K562 (cell line): ENCODE results near the gene ATP1A3. TPM values are rescaled to one million over a fixed set of nuclear protein-coding genes. Genes with fewer than 3 reads are reported as not detected.

Experiments
- BCL6 ChIP-seq: fragments of 250-450 bp; sonication (Bioruptor Pico); IDR thresholded peaks from 2 replicates; pipeline ENCODE4 v1.4.0; 2020
- CEBPG ChIP-seq, 3 experiments: fragments of 200-800 bp in 1 of 3; sonication (Bioruptor generic) in 1 of 3; sonication (generic) in 1 of 3; formaldehyde crosslinking in 1 of 3; IDR thresholded peaks in 2 of 3; conservative IDR thresholded peaks in 1 of 3; 2 replicates each; pipeline versions ENCODE4 v1.6.1 to v1.8.0; 2016 to 2022; ENCODE audit warnings: missing compliant biosample characterization in 2 of 3, missing genetic modification characterization in 2 of 3, mild to moderate bottlenecking in 1 of 3, missing genetic modification reagents in 1 of 3
- CGGBP1 ChIP-seq: fragments of 250-450 bp; sonication (Bioruptor Pico); IDR thresholded peaks from 2 replicates; pipeline ENCODE4 v1.9.0; 2021; ENCODE audit warnings: mild to moderate bottlenecking
- COPS2 ChIP-seq: fragments of 450-650 bp; conservative IDR thresholded peaks from 2 replicates; pipeline ENCODE4 v1.6.1; 2016; ENCODE audit warnings: mild to moderate bottlenecking, moderate library complexity
- DPF2 ChIP-seq: fragments of 450-650 bp; IDR thresholded peaks from 2 replicates; pipeline ENCODE4 v1.6.1; 2016
- EP300 ChIP-seq: IDR thresholded peaks from 2 replicates; pipeline ENCODE4 v1.6.1; 2012; ENCODE audit warnings: low read length, improper control_type of control experiment
- GTF2E2 ChIP-seq: fragments of 200-800 bp; sonication (Bioruptor generic); IDR thresholded peaks from 2 replicates; pipeline ENCODE4 v1.6.1; 2016; ENCODE audit warnings: missing genetic modification characterization, missing compliant biosample characterization
- NCOA2 ChIP-seq, 2 experiments: fragments of 450-650 bp; IDR thresholded peaks; 2 replicates each; pipeline ENCODE4 v1.6.1; 2018; ENCODE audit warnings: mild to moderate bottlenecking in 2 of 2, moderate library complexity in 1 of 2; ENCODE audit not compliant: partially characterized antibody in 2 of 2
- PHF20 ChIP-seq: fragments of 450-650 bp; IDR thresholded peaks from 2 replicates; pipeline ENCODE4 v1.6.1; 2018; ENCODE audit not compliant: partially characterized antibody
- POLR2B ChIP-seq: fragments of 450-650 bp; IDR thresholded peaks from 2 replicates; pipeline ENCODE4 v1.6.1; 2018; ENCODE audit warnings: low read depth; ENCODE audit not compliant: partially characterized antibody
- POLR3G ChIP-seq: IDR thresholded peaks from 2 replicates; pipeline ENCODE4 v1.6.1; 2011; ENCODE audit not compliant: insufficient read length, insufficient replicate concordance; ENCODE audit errors: extremely low read depth
- SUPT5H ChIP-seq: fragments of 450-650 bp; IDR thresholded peaks from 2 replicates; pipeline ENCODE4 v1.6.1; 2016
- TOE1 ChIP-seq, 2 experiments: fragments of 450-650 bp in 1 of 2; sonication (generic) in 1 of 2; formaldehyde crosslinking in 1 of 2; IDR thresholded peaks; 2 replicates each; pipeline versions ENCODE4 v1.7.1 to v1.8.0; 2016 to 2022; ENCODE audit warnings: borderline replicate concordance in 2 of 2, mild to moderate bottlenecking in 2 of 2, antibody characterized with exemption in 1 of 2, inconsistent platforms in 1 of 2, low read depth in 1 of 2, missing genetic modification reagents in 1 of 2, moderate library complexity in 1 of 2
- ZNF512 ChIP-seq: IDR thresholded peaks from 2 replicates; pipeline ENCODE4 v1.6.1; 2016; ENCODE audit warnings: missing genetic modification characterization, missing compliant biosample characterization
- polyA plus RNA-seq, 8 experiments: library from polyadenylated mRNA; depleted of rRNA in 4 of 8; stranded (reverse) in 5 of 8; unstranded in 3 of 8; fragments of >200 nt; fragmentation: Nextera tagmentation in 2 of 8; fragmentation: Illumina TruSeq in 1 of 8; extraction: Ambion mirVana in 2 of 8; extraction: Trizol in 1 of 8; gene quantifications; 2 replicates each; pipeline versions ENCODE4 v1.2.1 to v1.2.3, GENCODE V29; 2011 to 2014; ENCODE audit warnings: inconsistent platforms in 1 of 8, missing spikeins in 1 of 8
- total RNA-seq, 7 experiments: library from RNA; depleted of rRNA in 6 of 7; stranded (reverse); fragments of >200 nt in 6 of 7; fragmentation: Illumina TruSeq in 2 of 7; extraction: Trizol in 2 of 7; gene quantifications; 2 replicates each; pipeline versions ENCODE4 v1.2.1 to v1.2.3, GENCODE V29; 2011 to 2021; ENCODE audit warnings: low replicate concordance in 1 of 7

ATP1A3 gene
- total and polyA plus RNA-seq, 9 of the 15 experiments (the other 6 are each of a cell fraction or from before 2014, with no cell fraction given), result 0.03 to 1.0 (median 0.17) TPM; not detected in 3

GRCh38 chr19:41939861-41940730 lies 53.9 kb downstream of the ATP1A3 start (continued):
- no peak for TF ChIP-seq PHF20
- TF ChIP-seq CEBPG (CRISPR knock-in tag; IDR thresholded peaks at IDR 0.05), result no peak
- TF ChIP-seq CEBPG (tag; conservative IDR thresholded peaks at IDR 0.05 in 1 of 2, IDR thresholded peaks at IDR 0.05 in 1 of 2), result no peak
- TF ChIP-seq NCOA2 (IDR thresholded peaks at IDR 0.05; ENCODE audit: partially characterized antibody in 2 of 2), result no peak
- TF ChIP-seq EP300, result no peak
- TF ChIP-seq POLR3G, result no peak
- TF ChIP-seq ZNF512 (tag), result no peak
- no peak for TF ChIP-seq GTF2E2 (tag)
- TF ChIP-seq TOE1 (IDR thresholded peaks at IDR 0.05; ENCODE audit: borderline replicate concordance), result no peak
- TF ChIP-seq TOE1 (CRISPR knock-in tag; IDR thresholded peaks at IDR 0.05; ENCODE audit: borderline replicate concordance, low read depth), result no peak
- no peak for TF ChIP-seq POLR2B
- TF ChIP-seq COPS2, result no peak
- TF ChIP-seq DPF2, result no peak; the same call in 1 of the 2 replicates
- no peak for TF ChIP-seq BCL6 (CRISPR knock-in tag)
- TF ChIP-seq CGGBP1 (CRISPR knock-in tag), result no peak
- peak; percentile 36; the same call in 1 of the 2 replicates for TF ChIP-seq SUPT5H
